ENCODE measurements around the gene UGGT2.

GRCh38 chr13:95929430-95929829 is 123.8 kb downstream of the UGGT2 start:
- TF ChIP-seq POLR2A (IDR thresholded peaks at IDR 0.05; ENCODE audit: low read length) (no peak), GATA1 (IDR thresholded peaks at IDR 0.05; ENCODE audit: low read depth, low read length) (no peak)

Data from erythroblast (primary cell).